ENCODE results near the gene TLE2.

DNA sequence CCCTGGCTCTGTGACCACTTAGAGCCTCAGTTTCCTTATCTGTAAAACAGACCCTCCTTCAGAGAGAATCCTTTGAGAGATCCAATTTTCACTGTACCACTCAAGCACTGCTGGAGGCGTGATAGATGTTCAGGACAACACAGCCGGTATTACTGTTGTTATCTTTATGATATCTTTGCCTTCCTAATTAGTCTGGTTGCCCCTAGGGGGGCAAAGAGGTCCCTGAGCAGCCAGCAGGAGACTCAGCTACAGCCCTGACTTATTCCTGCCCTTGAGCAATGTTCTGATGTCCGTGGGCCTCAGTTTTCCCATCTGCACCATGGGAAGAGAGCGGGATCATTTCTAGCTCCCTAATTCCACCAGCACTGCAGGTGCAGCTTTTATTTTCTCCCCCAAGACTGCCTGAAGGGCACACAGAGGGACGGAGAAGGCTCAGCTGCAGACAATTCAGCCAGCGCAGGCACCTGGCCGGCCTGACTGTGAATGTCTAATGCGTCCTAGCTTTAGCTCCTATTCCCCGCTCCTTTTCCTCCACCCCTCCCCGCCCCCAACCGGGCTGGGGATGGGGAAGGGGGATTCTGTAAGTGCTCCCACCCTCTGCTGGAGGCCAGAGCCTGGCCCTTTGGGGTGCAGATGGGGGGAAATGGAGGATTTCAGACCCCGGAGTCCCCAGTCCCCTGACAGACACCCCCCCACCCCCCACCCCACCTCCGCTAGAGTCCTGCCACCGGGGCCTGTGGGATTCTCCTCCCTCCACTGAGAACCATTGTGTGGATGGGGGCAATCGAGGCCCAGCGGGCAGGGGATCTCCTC, 17.0 kb upstream of the TLE2 start:
- TF ChIP-seq EP300 (IDR thresholded peaks at IDR 0.05; ENCODE audit: borderline replicate concordance) (no peak), YY1 (IDR thresholded peaks at IDR 0.05; ENCODE audit: low read depth) (no peak), FOXM1 (IDR thresholded peaks at IDR 0.05; ENCODE audit: borderline replicate concordance, low read depth) (no peak), RAD21 (IDR thresholded peaks at IDR 0.05; ENCODE audit: low read depth) (no peak), EGR1 (IDR thresholded peaks at IDR 0.05) (no peak), TCF12 (IDR thresholded peaks at IDR 0.05; ENCODE audit: low read depth) (no peak), NFIC (IDR thresholded peaks at IDR 0.05) (no peak), ZBTB7A (IDR thresholded peaks at IDR 0.05; ENCODE audit: low read depth) (no peak), CREB1 (IDR thresholded peaks at IDR 0.05; ENCODE audit: low read depth) (no peak), CEBPB (IDR thresholded peaks at IDR 0.05) (no peak), TAF1 (IDR thresholded peaks at IDR 0.05; ENCODE audit: low read depth) (no peak)
- TF ChIP-seq, protein P1, sequence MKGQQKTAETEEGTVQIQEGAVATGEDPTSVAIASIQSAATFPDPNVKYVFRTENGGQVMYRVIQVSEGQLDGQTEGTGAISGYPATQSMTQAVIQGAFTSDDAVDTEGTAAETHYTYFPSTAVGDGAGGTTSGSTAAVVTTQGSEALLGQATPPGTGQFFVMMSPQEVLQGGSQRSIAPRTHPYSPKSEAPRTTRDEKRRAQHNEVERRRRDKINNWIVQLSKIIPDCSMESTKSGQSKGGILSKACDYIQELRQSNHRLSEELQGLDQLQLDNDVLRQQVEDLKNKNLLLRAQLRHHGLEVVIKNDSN (IDR thresholded peaks at IDR 0.05), result no peak
- TF ChIP-seq, protein P2, sequence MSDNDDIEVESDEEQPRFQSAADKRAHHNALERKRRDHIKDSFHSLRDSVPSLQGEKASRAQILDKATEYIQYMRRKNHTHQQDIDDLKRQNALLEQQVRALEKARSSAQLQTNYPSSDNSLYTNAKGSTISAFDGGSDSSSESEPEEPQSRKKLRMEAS (IDR thresholded peaks at IDR 0.05), result no peak

Measured in Ishikawa (cell line).